ENCODE results near the gene GLO1. TPM values are rescaled to one million over a fixed set of nuclear protein-coding genes. Genes with fewer than 3 reads are reported as not detected.

Gene GLO1
- total and polyA plus RNA-seq, 5 donors from 2014 or later, result 22.1 to 100 (median 84.0) TPM

DNA sequence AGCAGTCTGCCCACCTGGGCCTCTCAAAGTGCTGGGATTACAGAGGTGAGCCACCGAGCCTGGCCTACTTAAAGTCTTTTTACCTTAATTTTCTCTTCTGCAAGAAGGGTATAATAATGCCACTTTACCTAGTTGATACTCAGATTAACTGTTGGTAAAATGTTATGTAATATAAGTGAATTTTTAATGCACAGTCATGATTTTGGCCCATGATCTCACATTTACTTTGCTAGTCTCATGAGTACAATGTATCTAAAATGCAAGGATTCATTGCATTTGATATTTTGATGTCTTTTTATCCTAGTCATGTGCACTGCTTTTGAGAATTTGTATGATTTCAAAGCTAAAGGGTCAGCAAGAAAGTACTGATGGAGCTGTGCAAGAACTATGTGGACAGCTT lies 25.3 kb upstream of the GLO1 start:
- H3K4me3 Mint-ChIP-seq, result no peak overlapping the region
- H3K36me3 Mint-ChIP-seq, result no peaks in the 10 kb centered on the region
- Histone ChIP-seq H3K9me3 (ENCODE audit: control insufficient read depth in 2 of 2, low read length in 2 of 2) (no peaks in the 10 kb centered on the region), H3K4me1 (ENCODE audit: control insufficient read depth, insufficient read depth, low read length, poor library complexity, severe bottlenecking) (no peaks in the 10 kb centered on the region), H3K36me3 (ENCODE audit: control insufficient read depth, insufficient read depth, low read length) (no peaks in the 10 kb centered on the region), H3K4me3 (ENCODE audit: low read depth, low read length) (no peak overlapping the region), H3K27me3 (ENCODE audit: control insufficient read depth, insufficient read depth, low read length) (peaks cover 8% of the 10 kb centered on the region), H3K27ac (ENCODE audit: insufficient read depth, low read length, poor library complexity, severe bottlenecking) (no peak overlapping the region)
- peaks cover 12% of the 10 kb centered on the region for H3K27me3 Mint-ChIP-seq
- DNase-seq (no peak), ATAC-seq (ENCODE audit: low read depth in 2 of 2) (no peak)
- H3K4me1 Mint-ChIP-seq, result no peaks in the 10 kb centered on the region
- no peaks in the 10 kb centered on the region for H3K9me3 Mint-ChIP-seq
- no peak overlapping the region for H3K27ac Mint-ChIP-seq

DNA sequence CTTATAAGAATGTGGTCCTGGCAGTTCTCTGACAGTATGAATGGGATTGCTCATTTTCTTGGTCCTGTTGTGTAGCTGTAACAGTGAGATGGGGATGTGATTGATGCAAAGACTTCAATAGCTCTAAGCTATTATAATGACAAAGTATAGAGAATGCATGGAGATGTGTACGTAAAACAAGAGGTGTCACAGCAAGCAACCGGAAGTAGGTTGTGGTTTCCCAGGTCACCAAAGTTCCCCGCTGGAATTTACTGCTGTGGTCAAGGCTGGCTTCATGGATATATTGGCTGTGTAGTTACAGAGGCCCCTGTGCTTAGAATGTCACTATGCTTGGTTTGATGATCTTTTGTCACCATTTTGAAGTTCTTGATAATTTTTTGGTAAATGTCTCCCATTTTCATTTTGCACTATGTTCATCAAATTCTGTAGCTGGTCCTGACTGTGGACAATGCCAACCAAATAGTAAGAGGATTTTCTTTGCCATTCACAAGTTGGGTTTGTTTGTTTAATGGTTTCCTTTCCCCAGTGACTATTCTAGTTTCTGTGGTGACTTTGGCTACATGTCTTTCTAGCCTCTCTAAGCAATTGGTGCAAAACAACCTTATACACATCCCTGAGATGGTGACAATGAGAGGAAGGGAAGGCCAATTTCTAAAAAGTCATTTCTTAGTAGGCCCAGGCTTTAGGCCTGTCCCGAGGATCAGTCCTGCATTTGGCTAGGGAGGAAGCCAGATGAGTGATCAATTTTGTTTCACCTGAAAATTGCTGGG lies 22.7 kb upstream of the GLO1 start:
- Histone ChIP-seq H3K27ac (ENCODE audit: insufficient read depth, low read length, poor library complexity, severe bottlenecking) (no peak overlapping the region), H3K9me3 (ENCODE audit: control insufficient read depth in 2 of 2, low read length in 2 of 2) (peaks cover 0 to under 1% of the 10 kb centered on the region in 2 experiments), H3K27me3 (ENCODE audit: control insufficient read depth, insufficient read depth, low read length) (peaks cover 12% of the 10 kb centered on the region), H3K4me1 (ENCODE audit: control insufficient read depth, insufficient read depth, low read length, poor library complexity, severe bottlenecking) (no peaks in the 10 kb centered on the region), H3K36me3 (ENCODE audit: control insufficient read depth, insufficient read depth, low read length) (no peaks in the 10 kb centered on the region), H3K4me3 (ENCODE audit: low read depth, low read length) (no peak overlapping the region)
- peaks cover 23% of the 10 kb centered on the region for H3K27me3 Mint-ChIP-seq
- H3K9me3 Mint-ChIP-seq, result peaks cover 0 to 5% (median 0%) of the 10 kb centered on the region in 7 donors
- no peak overlapping the region for H3K4me3 Mint-ChIP-seq
- H3K36me3 Mint-ChIP-seq, result no peaks in the 10 kb centered on the region
- DNase-seq (no peak), ATAC-seq (ENCODE audit: low read depth in 2 of 2) (no peak)
- no peak overlapping the region for H3K27ac Mint-ChIP-seq
- no peaks in the 10 kb centered on the region for H3K4me1 Mint-ChIP-seq

DNA sequence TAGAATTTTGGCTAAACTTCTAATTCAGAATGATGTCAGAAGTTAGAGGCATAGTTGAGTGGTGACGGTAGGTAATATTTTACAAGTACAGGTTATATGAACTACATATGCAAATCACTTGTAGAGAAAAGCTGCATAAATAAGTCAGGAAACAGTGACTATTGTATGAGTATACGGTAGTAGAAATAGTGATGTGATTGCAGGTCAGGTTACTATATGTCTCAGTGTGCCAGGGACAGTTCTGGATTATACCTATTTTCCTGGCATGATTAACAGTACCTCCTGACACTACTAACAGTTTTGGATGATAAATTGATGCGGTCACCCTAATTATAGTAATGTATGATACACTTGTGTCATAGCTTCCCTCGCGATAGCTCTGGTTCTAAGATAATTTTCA lies 21.4 kb upstream of the GLO1 start:
- Histone ChIP-seq H3K9me3 (ENCODE audit: control insufficient read depth in 2 of 2, low read length in 2 of 2) (peaks cover 1 to 6% of the 10 kb centered on the region in 2 experiments), H3K4me3 (ENCODE audit: low read depth, low read length) (no peak overlapping the region), H3K27me3 (ENCODE audit: control insufficient read depth, insufficient read depth, low read length) (peaks cover 23% of the 10 kb centered on the region), H3K4me1 (ENCODE audit: control insufficient read depth, insufficient read depth, low read length, poor library complexity, severe bottlenecking) (no peaks in the 10 kb centered on the region), H3K27ac (ENCODE audit: insufficient read depth, low read length, poor library complexity, severe bottlenecking) (no peak overlapping the region), H3K36me3 (ENCODE audit: control insufficient read depth, insufficient read depth, low read length) (no peaks in the 10 kb centered on the region)
- H3K27me3 Mint-ChIP-seq, result peaks cover 34% of the 10 kb centered on the region
- no peak overlapping the region for H3K27ac Mint-ChIP-seq
- no peaks in the 10 kb centered on the region for H3K36me3 Mint-ChIP-seq
- no peak overlapping the region for H3K4me3 Mint-ChIP-seq
- no peaks in the 10 kb centered on the region for H3K4me1 Mint-ChIP-seq
- peaks cover 0 to 8% (median 4%) of the 10 kb centered on the region in 7 donors for H3K9me3 Mint-ChIP-seq
- DNase-seq, result no peak
- ATAC-seq (ENCODE audit: low read depth in 2 of 2), result no peak

DNA sequence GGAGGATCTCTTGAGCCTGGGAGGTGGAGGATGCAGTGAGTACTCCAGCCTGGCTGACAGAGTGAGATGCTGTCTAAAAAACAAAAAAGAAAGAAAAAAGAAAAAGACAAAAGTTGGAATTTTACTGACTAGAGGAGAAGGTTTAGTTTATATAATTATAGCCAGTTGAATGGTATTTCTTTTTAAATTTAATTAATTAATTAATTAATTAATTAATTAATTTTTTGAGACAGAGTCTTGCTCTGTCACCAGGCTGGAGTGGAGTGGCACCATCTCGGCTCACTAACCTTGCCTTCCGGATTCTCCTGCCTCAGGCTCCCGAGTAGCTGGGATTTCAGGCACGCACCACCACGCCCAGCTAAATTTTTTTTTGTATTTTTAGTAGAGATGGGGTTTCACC lies 20.8 kb upstream of the GLO1 start:
- Histone ChIP-seq H3K9me3 (ENCODE audit: control insufficient read depth in 2 of 2, low read length in 2 of 2) (peaks cover 3 to 6% of the 10 kb centered on the region in 2 experiments), H3K27me3 (ENCODE audit: control insufficient read depth, insufficient read depth, low read length) (peaks cover 28% of the 10 kb centered on the region), H3K4me1 (ENCODE audit: control insufficient read depth, insufficient read depth, low read length, poor library complexity, severe bottlenecking) (no peaks in the 10 kb centered on the region), H3K27ac (ENCODE audit: insufficient read depth, low read length, poor library complexity, severe bottlenecking) (no peak overlapping the region), H3K4me3 (ENCODE audit: low read depth, low read length) (no peak overlapping the region), H3K36me3 (ENCODE audit: control insufficient read depth, insufficient read depth, low read length) (no peaks in the 10 kb centered on the region)
- Mint-ChIP-seq H3K4me1 (no peaks in the 10 kb centered on the region), H3K27me3 (peaks cover 37% of the 10 kb centered on the region), H3K9me3 (peaks cover 0 to 8% (median 4%) of the 10 kb centered on the region in 7 donors), H3K36me3 (no peaks in the 10 kb centered on the region), H3K27ac (no peak overlapping the region), H3K4me3 (no peak overlapping the region)
- DNase-seq, result no peak
- ATAC-seq (ENCODE audit: low read depth in 2 of 2), result no peak

DNA sequence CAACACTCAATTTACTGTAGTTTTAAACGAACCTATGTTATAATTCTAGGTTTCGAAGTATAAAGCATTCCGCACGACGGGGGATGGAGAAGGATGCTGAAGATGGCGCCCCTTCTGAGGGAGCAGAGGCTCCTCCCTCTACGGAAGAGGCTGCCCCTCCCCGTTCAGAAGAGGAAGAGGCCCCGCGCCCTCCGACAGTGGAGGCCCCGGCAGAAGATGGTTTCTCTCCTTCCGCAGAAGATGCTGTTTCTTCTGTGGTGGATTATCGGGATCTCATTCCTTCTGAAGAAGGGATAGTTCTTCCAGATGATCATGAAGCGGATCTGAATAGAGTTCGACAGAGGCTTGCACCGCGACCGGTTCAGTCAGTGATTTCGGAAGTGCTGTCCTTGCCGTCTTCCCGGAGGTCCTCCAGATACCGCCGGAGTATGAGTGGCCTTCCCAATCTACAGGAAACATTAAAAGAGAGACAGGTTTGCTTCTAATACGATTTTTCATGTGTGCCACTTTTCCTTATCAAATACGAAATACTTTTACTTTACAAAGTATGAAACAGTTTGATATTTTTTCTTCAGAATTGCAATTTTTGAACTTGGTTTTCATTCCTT lies 19.9 kb upstream of the GLO1 start:
- Mint-ChIP-seq H3K36me3 (no peaks in the 10 kb centered on the region), H3K4me3 (no peak overlapping the region), H3K27me3 (peaks cover 38% of the 10 kb centered on the region), H3K4me1 (no peaks in the 10 kb centered on the region), H3K9me3 (peaks cover 0 to 8% (median 4%) of the 10 kb centered on the region in 7 donors), H3K27ac (no peak overlapping the region)
- Histone ChIP-seq H3K27me3 (ENCODE audit: control insufficient read depth, insufficient read depth, low read length) (peaks cover 33% of the 10 kb centered on the region), H3K27ac (ENCODE audit: insufficient read depth, low read length, poor library complexity, severe bottlenecking) (no peak overlapping the region), H3K4me3 (ENCODE audit: low read depth, low read length) (no peak overlapping the region), H3K36me3 (ENCODE audit: control insufficient read depth, insufficient read depth, low read length) (no peaks in the 10 kb centered on the region), H3K9me3 (ENCODE audit: control insufficient read depth in 2 of 2, low read length in 2 of 2) (peaks cover 3 to 6% of the 10 kb centered on the region in 2 experiments), H3K4me1 (ENCODE audit: control insufficient read depth, insufficient read depth, low read length, poor library complexity, severe bottlenecking) (no peaks in the 10 kb centered on the region)
- ATAC-seq (ENCODE audit: low read depth in 2 of 2) (no peak), DNase-seq (no peak)

DNA sequence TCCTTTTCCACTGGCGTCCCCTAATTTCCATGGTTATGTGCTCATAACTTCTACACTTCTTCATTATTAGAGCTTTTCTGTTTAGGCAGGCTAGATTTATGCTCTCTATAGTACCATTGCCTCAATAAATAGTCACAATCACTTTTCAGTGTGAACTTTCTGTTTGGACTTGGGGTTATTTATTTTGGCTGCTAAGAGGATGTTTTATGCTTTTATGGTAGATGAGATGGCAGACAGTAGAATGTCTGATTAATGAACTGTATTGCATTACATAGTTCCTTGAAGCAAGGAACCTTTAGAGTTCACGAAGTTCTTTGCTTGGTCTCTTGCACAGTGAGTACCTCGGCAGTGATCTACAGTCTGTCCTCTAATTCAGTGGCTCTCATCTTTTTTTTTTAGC lies 19.1 kb upstream of the GLO1 start:
- no peak for ATAC-seq (ENCODE audit: low read depth in 2 of 2)
- Histone ChIP-seq H3K4me1 (ENCODE audit: control insufficient read depth, insufficient read depth, low read length, poor library complexity, severe bottlenecking) (no peaks in the 10 kb centered on the region), H3K9me3 (ENCODE audit: control insufficient read depth in 2 of 2, low read length in 2 of 2) (peaks cover 3 to 6% of the 10 kb centered on the region in 2 experiments), H3K27ac (ENCODE audit: insufficient read depth, low read length, poor library complexity, severe bottlenecking) (no peak overlapping the region), H3K27me3 (ENCODE audit: control insufficient read depth, insufficient read depth, low read length) (peaks cover 36% of the 10 kb centered on the region), H3K36me3 (ENCODE audit: control insufficient read depth, insufficient read depth, low read length) (no peaks in the 10 kb centered on the region), H3K4me3 (ENCODE audit: low read depth, low read length) (no peak overlapping the region)
- DNase-seq, result no peak
- Mint-ChIP-seq H3K27me3 (peaks cover 46% of the 10 kb centered on the region), H3K36me3 (no peaks in the 10 kb centered on the region), H3K4me1 (no peaks in the 10 kb centered on the region), H3K9me3 (peaks cover 0 to 8% (median 4%) of the 10 kb centered on the region in 7 donors), H3K27ac (no peak overlapping the region), H3K4me3 (no peak overlapping the region)

DNA sequence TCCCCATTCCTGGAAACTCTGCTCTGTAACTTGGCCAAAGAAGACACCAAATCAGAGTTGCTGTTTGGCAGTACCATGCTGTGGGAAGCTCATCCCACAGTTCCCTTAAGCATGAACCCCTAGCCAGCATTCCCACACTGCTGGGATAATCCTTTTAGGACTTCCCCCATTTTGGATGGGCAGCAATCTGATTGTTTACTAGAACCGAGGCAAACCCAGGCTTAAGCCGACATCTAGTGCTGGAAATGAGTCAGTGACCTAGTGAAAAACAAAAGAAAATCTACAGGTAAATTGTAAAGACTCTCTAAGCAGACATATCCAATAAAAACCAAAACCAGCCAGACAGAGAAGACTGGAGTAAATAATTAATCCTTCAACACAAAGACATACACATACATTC lies 17.4 kb upstream of the GLO1 start:
- no peaks in the 10 kb centered on the region for H3K36me3 ChIP-seq (ENCODE audit: control insufficient read depth, insufficient read depth, low read length)
- no peak overlapping the region for H3K27ac ChIP-seq (ENCODE audit: insufficient read depth, low read length, poor library complexity, severe bottlenecking)
- ATAC-seq (ENCODE audit: low read depth in 2 of 2) (no peak), DNase-seq (no peak)
- peaks cover 3 to 6% of the 10 kb centered on the region in 2 experiments for H3K9me3 ChIP-seq (ENCODE audit: control insufficient read depth in 2 of 2, low read length in 2 of 2)
- Mint-ChIP-seq H3K4me1 (peaks cover 0 to 4% (median 0%) of the 10 kb centered on the region in 4 donors), H3K4me3 (no peak overlapping the region), H3K27me3 (peaks cover 63% of the 10 kb centered on the region), H3K36me3 (no peaks in the 10 kb centered on the region), H3K9me3 (peaks cover 0 to 8% (median 4%) of the 10 kb centered on the region in 7 donors), H3K27ac (no peak overlapping the region)
- H3K27me3 ChIP-seq (ENCODE audit: control insufficient read depth, insufficient read depth, low read length), result peaks cover 45% of the 10 kb centered on the region
- H3K4me3 ChIP-seq (ENCODE audit: low read depth, low read length), result no peak overlapping the region
- peaks cover 3% of the 10 kb centered on the region for H3K4me1 ChIP-seq (ENCODE audit: control insufficient read depth, insufficient read depth, low read length, poor library complexity, severe bottlenecking)
